Keratinocyte (primary cell): Measurements from ENCODE around the gene SLCO2B1.

Experiments
- CTCF ChIP-seq, 3 experiments: IDR thresholded peaks in 1 of 3; conservative IDR thresholded peaks in 1 of 3; optimal IDR thresholded peaks in 1 of 3; 2 replicates in 2 of 3; 3 replicates in 1 of 3; pipeline versions ENCODE3 to v1.5.1; 2011; ENCODE audit warnings: low read length in 3 of 3, mild to moderate bottlenecking in 3 of 3, moderate library complexity in 2 of 3, control low read depth in 1 of 3, inconsistent platforms in 1 of 3; ENCODE audit not compliant: insufficient read depth in 2 of 3; ENCODE audit errors: extremely low read depth in 1 of 3
- EZH2 ChIP-seq: IDR thresholded peaks from one replicate; pipeline ENCODE4 v1.6.1; 2012; ENCODE audit warnings: inconsistent platforms, mild to moderate bottlenecking, low read length, moderate library complexity

GRCh38 chr11:75194147-75194546 is 43.2 kb downstream of the SLCO2B1 start:
- TF ChIP-seq CTCF (optimal IDR thresholded peaks at IDR 0.05 in 1 of 3, IDR thresholded peaks at IDR 0.05 in 1 of 3, conservative IDR thresholded peaks at IDR 0.05 in 1 of 3; ENCODE audit: extremely low read depth in 1 of 3, insufficient read depth in 2 of 3, low read length in 3 of 3) (no peak), EZH2 (no peak)
